LNCaP clone FGC (cell line): ENCODE results near the gene PAM16.

Experiments
- DNase-seq: peaks from one replicate; pipeline ENCODE4 v3.0.0-alpha.2; 2011; ENCODE audit warnings: low read depth
- H3K4me3 ChIP-seq: 2 replicates; pipeline ENCODE4 v1.5.1; 2011; ENCODE audit warnings: mild to moderate bottlenecking, low read depth, low read length, control low read depth
- CTCF ChIP-seq: IDR thresholded peaks from 2 replicates; pipeline ENCODE4 v1.5.1; 2012; ENCODE audit warnings: mild to moderate bottlenecking; ENCODE audit not compliant: control insufficient read depth, insufficient read depth; ENCODE audit errors: extremely low read depth

PAM16 gene

GRCh38 chr16:4364196-4365013 is 13.3 kb upstream of the PAM16 start:
- no peak for DNase-seq
- no peak for TF ChIP-seq CTCF
- no peak overlapping the region for H3K4me3 ChIP-seq

- no peak for DNase-seq
- TF ChIP-seq CTCF: no peak
- H3K4me3 ChIP-seq: no peak overlapping the region
Measured at GRCh38 chr16:4362476-4363135, 11.5 kb upstream of the PAM16 start.

GRCh38 chr16:4361944-4362311 is 10.8 kb upstream of the PAM16 start:
- no peak for TF ChIP-seq CTCF
- no peak for DNase-seq
- H3K4me3 ChIP-seq: no peak overlapping the region

- H3K4me3 ChIP-seq: no peak overlapping the region
- no peak for DNase-seq
Measured at GRCh38 chr16:4361033-4361943, 10.2 kb upstream of the PAM16 start.

GRCh38 chr16:4360538-4361021 is 9.5 kb upstream of the PAM16 start:
- no peak for TF ChIP-seq CTCF
- DNase-seq: no peak
- H3K4me3 ChIP-seq: no peak overlapping the region

More at GRCh38 chr16:4361033-4361943, 10.2 kb upstream of the PAM16 start:
- no peak for TF ChIP-seq CTCF

- DNase-seq: no peak
Measured at GRCh38 chr16:4359914-4360313, 8.8 kb upstream of the PAM16 start.

More at GRCh38 chr16:4359914-4360313, 8.8 kb upstream of the PAM16 start:
- no peak overlapping the region for H3K4me3 ChIP-seq
- TF ChIP-seq CTCF: no peak
